GM19240 (cell line): Measurements from ENCODE around the gene SETX.
"Not testable (repeated sequence)": the region's sequence is repeated elsewhere in the genome, so short reads cannot be mapped to it uniquely, and the experiment has no call there.

Experiments used
- DNase-seq: peaks from one replicate; pipeline ENCODE4 v3.0.0; 2011; ENCODE audit warnings: low spot score; ENCODE audit not compliant: insufficient read length

SETX gene, protein sequence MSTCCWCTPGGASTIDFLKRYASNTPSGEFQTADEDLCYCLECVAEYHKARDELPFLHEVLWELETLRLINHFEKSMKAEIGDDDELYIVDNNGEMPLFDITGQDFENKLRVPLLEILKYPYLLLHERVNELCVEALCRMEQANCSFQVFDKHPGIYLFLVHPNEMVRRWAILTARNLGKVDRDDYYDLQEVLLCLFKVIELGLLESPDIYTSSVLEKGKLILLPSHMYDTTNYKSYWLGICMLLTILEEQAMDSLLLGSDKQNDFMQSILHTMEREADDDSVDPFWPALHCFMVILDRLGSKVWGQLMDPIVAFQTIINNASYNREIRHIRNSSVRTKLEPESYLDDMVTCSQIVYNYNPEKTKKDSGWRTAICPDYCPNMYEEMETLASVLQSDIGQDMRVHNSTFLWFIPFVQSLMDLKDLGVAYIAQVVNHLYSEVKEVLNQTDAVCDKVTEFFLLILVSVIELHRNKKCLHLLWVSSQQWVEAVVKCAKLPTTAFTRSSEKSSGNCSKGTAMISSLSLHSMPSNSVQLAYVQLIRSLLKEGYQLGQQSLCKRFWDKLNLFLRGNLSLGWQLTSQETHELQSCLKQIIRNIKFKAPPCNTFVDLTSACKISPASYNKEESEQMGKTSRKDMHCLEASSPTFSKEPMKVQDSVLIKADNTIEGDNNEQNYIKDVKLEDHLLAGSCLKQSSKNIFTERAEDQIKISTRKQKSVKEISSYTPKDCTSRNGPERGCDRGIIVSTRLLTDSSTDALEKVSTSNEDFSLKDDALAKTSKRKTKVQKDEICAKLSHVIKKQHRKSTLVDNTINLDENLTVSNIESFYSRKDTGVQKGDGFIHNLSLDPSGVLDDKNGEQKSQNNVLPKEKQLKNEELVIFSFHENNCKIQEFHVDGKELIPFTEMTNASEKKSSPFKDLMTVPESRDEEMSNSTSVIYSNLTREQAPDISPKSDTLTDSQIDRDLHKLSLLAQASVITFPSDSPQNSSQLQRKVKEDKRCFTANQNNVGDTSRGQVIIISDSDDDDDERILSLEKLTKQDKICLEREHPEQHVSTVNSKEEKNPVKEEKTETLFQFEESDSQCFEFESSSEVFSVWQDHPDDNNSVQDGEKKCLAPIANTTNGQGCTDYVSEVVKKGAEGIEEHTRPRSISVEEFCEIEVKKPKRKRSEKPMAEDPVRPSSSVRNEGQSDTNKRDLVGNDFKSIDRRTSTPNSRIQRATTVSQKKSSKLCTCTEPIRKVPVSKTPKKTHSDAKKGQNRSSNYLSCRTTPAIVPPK (N-terminal part only)

DNA sequence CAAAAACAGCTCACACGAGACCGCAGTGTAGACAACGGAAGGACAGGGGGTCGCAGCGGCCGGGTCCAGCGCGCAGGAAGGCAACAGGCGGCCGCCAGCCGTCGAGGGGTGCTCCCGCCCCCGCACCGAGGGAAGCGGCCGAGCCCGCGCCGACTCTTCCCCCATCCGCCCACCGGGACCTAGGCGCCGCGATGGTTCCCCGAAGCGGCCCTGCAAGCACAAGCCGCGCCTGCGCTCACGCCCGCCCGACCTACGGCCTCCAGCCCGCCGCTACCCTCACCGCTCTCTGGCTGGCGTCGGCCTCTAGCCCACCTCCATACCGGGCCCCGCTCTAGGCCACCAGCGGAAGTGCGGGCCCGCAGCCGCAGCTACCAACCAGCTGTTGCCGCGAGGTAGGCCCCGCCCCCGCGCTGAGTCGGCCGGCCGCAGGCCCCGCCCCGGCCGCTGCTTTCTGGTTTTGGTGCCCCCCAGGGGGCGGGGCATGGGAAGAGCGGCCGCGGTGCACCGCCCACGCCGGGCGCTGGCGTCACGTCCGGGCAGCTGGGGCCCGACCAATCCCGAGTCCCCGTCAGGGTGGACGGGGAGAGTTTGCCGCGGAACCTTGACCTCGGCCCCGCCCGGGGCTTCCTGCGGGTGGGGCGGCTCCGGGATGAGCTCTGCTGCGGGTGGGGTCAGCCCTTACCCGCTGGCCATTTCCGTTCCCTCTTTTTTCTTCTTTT lies at the start of gene SETX:
SETX (minus strand) TSS at position 350 of the 719 bp plus-strand sequence. CDS start 5,558 bp downstream, outside the sequence.
- peak; percentile 93 for DNase-seq

DNA sequence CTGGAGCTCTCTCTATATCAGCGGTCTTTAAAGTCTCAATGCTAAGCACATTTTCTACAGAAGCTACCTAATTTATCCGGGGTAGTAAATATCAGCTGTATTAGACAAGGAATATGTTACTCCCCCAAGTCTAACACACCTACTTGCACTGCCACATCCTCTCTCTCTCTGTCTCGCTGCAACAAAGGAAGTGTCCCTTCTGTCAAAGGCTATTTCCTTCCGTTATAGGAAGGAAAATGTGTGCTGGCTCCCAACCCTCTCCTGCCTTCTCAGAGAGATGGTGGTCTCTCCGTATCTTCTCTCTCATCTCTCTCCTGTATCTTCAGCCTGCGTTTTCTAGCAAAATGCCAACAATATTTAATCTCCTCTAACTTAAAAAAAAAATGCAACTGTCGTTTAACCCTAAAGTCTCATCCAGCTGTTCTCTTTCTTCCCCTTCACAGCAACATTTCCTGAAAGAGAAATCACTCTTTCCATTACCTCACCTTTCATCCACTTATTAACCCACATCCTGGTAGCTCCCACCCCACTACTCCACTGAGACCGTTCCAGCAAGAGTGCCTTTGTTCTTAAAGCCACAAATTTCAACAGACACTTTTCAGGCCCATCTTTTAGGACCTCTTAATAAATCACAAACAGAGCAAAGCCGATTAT lies 49.6 kb upstream of the SETX start:
- no peak for DNase-seq

DNA sequence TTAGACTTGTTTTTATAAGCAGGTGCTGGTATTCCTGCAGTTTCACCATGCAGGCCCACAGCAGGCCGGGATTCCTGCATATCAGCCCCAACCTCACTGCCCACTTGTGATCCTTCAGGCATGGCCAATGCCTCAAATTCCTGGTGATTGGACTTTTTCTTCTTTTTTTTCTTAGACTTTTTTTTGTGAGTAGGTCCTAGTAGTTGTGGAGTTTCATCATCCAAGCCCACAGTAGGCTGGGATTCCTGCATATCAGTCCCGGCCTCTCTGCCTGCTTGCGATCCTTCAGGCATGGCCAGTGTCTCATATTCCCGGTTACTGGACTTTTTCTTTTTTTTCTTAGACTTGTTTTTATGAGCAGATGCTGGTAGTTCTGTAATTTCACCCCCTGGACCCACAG lies 47.0 kb upstream of the SETX start:
- DNase-seq, result no peak

DNA sequence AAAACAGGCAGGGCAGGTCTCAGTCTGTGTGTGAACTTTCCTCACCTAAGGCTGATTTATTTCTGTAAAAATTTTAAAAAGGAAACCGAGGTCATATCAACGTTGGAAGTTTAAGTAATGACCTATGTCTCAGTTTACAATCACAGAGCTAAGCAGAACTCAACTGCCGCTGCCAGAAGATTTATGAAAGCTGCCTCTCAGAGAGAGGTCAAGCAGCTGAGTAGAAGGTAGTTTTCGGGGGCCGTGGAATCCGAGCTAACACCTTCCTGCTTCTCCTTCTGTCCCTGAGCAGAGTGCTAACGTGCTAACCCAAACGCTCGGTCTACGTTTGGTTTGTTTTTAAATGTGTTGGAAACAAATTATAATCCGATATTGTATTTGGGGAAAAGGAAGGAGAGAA lies 40.8 kb upstream of the SETX start:
- DNase-seq, result no peak

DNA sequence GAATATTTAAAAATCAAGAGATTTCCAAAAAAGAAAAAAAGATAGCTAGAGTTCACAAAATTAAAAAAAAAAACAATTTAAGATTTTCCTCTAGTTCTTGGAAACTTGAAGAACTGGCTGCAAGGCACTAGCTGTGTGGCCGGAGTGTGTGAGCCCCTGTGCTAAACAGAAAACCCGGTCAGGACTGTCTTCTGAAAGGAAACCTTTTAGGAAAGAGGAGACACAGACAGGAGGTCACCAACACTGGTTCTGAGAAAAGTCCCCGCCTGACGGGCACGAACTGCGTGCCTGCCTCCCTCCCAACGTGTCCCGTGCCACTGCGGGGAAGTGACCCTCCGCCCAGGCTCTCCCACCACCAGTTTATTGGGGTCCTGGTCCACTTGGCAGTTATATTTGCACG lies 36.7 kb upstream of the SETX start:
- no peak for DNase-seq

DNA sequence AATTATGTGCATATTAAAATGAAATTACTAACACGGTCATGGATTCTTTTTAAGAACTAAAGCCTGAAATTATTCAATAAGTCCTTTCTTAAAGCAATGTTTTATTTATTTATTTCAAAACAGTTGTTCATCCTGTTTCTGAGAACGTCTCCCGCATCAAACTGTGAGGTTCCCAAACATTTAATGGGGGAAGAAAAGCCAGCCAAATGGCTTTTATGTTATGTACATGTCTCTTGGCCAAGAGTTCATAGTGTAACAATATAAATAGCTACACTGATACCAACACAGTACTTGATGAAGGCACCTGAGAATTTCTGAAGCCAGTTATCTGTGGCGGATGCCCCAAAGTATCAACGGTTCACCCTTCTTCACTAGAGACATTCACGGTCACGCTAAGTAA lies 36.2 kb upstream of the SETX start:
- DNase-seq, result no peak

DNA sequence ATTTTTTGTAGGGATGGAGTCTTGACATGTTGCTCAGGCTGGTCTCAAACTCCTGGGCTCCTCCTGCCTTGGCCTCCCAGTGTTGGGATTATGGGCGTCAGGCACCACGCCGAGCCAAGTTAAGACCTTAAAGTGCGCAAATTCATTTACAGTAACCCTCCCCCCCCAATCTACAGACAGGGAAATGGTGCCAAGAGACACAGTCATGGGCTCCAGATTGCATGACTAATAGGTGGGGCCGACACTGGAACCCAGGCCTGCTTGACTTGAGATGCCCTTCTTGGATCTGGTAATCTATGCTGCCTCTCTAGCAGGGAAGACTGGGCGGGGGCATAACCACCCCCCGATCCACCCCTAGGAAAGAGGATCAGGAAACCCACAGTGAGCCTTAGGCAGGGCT lies 32.3 kb upstream of the SETX start:
- no peak for DNase-seq

DNA sequence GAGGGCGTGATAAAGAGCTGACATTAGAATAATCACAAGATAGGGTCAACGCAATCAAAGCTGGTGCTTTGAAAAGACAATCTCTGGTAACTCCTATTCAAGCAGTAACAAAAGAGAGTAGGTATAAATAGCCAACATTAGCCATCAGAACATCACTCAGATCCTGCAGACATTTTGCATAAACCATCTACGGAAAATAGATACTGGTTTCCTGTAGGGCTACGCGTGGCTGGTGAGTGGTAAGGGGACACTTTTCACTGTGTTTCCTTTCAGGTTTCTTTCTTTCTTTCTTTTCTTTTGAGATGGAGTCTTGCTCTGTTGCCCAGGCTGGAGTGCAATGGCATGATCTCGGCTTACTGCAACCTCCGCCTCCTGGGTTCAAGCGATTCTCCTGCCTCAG lies 29.6 kb upstream of the SETX start:
- no peak for DNase-seq

DNA sequence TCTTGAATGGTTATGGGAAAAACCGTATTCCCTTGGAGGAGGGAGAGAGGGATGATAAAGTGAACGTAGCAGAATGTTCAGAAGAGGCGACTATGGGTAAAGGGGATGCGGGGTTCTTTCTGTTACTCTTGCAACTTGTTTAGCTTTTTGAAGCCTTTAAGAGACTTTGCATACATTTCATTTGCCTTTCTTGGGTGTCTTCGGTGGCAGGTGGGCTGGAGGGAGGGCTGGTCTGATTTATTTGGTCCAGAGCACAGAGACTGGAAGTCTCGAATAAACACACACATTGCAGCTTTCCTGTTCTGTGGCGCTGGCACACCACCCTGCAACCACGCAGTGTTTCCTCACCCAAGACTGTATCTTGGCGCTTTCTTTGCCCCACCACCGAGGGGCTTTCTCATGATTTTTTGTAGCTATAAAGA lies 28.7 kb upstream of the SETX start:
- DNase-seq, result no peak

DNA sequence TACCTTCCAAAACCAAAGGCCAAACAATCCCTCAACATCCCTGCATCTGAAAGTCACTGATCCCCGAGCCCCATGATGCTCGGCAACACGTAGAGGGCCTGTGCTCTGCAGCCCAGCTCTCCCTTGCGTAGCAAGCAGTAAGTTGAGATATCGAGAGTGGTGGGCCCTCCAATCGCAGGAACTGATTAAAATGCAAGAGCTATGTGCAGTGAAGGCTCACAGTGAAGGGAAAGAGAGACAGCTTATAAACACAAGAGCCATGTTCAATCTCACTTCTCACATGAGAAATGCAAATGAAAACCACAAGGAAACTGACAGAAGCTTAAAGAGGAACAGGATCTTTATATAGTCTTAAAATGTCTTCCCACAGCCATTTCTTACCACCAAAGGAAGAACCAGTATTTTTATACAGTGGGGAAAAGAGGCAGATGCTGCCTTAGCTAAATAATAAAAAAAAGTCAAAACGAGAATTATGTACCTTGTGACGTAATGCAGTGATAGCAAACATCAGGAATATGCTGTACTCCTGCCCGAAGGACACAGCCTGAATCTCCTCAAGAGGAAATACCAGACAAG lies 27.3 kb upstream of the SETX start:
- DNase-seq, result no peak

DNA sequence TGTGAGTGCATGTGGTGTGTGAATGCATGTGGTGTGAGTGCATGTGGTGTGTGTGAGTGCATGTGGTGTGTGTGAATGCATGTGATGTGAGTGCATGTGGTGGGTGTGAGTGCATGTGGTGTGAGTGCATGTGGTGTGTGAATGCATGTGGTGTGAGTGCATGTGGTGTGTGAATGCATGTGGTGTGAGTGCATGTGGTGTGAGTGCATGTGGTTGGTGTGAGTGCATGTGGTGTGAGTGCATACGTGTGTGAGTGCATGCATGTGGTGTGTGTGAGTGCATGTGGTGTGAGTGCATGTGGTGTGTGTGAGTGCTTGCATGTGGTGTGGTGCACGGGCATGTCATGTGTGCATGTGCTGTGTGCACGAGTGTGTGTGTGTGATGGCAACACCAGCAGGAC lies 23.6 kb upstream of the SETX start:
- DNase-seq, result not testable (repeated sequence)

DNA sequence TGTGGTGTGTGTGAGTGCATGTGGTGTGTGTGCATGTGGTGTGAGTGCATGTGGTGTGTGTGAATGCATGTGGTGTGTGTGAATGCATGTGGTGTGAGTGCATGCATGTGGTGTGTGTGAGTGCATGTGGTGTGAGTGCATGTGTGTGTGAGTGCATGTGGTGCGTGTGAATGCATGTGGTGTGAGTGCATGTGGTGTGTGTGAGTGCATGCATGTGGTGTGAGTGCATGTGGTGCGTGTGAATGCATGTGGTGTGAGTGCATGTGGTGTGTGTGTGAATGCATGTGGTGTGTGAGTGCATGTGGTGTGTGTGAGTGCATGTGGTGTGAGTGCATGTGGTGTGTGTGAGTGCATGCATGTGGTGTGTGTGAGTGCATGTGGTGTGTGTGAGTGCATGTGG lies 23.0 kb upstream of the SETX start:
- not testable (repeated sequence) for DNase-seq

DNA sequence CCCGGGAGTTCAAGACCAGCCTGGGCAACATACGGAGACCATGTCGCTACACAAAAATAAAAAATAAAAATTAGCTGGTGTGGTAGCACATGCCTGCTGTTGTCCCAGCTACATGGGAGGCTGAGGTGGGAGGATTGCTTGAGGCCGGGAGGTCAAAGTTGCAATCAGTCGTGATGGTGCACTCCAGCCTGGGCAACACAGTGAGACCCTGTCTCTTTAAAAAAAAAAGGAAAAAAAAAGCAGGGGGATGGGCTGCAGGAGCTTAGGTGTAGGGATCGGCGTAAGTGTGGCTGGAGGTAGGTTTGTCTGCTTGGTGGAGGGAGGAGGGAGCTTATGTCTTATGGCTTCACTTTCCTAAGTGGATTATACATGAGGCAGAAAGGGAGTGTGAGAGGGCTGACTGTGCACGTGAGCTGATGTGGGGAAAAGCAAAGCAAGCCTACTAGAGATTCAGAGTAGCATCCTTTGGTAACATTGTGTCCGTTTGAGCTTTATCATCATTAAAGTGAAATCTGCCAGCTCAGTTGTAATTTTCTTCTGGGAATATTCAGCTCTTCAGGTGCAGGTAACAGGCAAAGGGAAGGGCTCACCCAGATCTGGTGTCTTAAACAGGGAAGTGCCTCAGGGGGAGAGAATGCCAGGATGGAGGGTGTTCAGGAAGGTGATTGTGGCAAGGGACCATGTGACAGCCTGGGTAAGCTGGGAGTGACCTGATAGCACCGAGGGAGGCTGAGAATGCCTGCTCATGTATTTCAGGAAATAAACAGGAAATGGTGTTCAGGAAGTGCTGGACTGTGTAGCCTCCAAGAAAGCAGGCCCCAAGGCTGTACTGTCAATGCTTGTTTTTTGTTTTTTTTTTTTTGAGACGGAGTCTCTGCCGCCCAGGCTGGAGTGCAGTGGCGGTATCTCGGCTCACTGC lies 17.6 kb upstream of the SETX start:
- DNase-seq, result no peak

DNA sequence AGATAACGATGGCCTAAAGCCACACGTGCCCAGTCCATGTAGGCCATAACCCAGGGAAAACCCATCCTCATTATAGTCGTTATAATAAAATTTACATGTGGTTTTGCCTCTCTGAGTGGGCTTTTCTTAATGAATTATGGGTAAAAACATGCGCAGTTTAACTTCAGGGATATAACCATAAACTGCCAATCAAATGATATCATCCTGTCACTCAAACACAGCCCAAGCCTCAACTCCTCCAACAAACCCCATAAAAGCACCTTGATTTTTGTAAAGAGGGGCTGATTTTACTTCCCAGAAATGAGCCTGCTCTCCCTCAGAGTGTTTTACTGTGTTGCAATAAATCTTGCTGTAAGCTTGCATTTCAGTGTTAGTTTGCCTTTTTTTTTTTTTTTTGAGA lies 15.8 kb upstream of the SETX start:
- no peak for DNase-seq

DNA sequence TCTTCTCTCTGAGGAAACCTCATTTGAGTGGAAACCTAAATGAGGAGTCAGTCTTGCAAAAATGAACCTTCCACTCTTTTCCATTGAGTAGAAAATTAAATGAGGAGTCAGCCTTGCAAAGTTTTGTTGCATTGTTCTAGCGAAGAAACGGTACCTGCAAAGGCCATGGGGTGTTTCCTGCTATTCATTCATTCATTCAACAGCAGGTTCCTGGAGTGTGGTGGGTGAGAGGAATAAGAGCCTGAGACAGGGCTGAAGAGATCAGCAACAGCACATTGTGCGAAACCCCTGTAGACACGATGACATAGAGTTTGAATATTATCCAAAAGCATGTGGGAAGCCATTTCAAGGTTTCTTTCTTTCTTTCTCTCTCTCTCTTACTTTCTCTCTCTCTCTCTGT lies 14.6 kb upstream of the SETX start:
- DNase-seq, result no peak

DNA sequence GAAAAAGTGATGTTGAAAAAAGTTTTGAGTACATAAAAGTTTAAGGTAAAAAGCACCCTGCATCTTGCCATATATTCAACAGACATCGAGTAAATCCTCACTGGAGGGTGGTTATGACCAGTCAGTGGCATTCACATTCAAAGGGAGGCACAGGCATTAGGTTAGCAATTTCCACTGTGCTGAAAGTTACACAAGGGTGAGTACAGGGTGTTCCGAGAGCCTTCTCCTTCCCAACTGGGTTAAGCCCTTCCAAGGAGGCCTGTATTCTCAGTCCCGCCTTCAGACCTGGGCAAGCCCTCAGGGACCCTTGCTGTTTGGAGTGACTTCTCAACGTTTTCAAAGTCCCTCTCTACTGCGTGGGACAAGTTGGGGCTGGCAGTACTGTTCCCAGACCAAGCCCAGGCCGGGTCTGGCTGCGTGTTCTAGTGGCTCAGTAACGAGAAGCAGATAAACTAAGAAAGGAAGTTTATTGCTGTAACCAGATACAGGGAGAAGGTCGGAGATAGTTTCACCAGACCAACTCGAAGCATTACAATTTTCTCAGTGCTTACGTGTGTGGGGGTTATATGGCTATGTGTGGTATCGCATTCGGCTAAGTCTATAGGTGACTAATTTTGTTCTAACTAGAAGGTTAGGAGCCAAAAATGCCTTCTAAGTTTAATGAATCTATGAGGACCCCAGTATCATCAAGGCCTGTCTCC lies 13.0 kb upstream of the SETX start:
- no peak for DNase-seq

DNA sequence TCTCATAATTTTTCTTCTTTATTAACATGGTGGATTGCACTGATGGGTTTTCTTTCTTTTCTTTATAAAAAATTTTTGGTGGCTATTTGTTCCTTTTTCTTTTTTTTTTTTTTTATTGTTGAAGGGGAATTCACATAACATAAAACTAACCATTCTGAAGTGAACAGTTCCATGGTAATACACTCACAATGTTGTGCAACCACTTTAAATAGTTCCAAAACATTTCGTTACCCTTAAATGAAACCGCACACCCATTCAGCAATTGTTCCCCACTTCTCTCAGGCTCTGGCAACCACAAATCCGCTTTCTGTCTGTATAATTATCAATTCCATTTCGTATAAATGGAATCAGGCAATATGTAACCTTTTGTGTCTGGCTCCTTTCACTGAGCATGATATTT lies 11.7 kb upstream of the SETX start:
- no peak for DNase-seq

DNA sequence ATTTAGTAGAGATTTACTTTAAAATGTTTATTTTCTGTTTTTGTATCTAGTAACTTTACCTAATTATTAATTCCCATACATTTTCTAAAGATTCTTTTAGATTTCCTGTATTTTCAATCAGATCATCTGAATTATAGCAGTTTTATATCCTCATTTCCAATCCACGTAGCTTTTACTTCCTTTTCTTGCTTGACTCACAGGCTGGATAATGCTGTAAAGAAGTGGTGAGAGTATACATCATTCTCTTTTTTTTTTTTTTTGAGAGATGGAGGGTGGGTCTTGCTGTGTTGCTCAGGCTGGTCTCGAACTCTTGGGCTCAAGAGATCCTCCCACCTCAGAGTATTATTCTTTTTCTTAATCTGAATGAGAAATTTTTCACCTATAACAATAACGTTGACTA lies 11.2 kb upstream of the SETX start:
- no peak for DNase-seq

DNA sequence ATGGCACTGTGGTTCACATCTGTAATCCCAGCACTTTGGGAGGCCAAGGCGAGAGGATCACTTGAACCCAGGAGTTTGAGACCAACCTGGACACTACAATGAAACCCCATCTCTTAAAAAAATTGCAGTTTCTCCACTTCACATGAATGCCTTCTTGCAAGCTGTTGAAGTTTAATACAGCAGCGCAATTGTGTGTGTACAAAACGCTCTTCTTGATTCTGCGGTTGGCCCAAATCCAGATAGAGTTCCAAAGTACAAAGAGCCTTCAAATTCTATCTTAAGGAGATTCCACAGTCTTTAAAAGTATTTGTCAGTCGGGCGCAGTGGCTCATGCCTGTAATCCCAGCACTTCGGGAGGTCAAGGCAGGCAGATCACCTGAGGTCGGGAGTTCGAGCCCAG lies 9.3 kb upstream of the SETX start:
- no peak for DNase-seq
